PC-3 (cell line): ENCODE measurements around the gene ARHGAP15. TPM values are rescaled to one million over a fixed set of nuclear protein-coding genes. Genes with fewer than 3 reads are reported as not detected.

Experiments used
- ATAC-seq: fragments of 200-7000 bp; cut with Tn5 transposase; 2 replicates; pipeline ENCODE4 v1.9.1; 2020; ENCODE audit warnings: mild to moderate bottlenecking, moderate library complexity
- BruUV-seq: library from RNA; stranded (reverse); fragments of 400-500 nt; replicated peaks from 2 replicates; lab custom pipeline; 2021; lab: Mats Ljungman, UMichigan
- CTCF ChIA-PET: fragments of 300-600 bp; sonication (Branson Sonifier 250); formaldehyde crosslinking; loops from one replicate; lab custom pipeline; 2022; ENCODE audit warnings: antibody characterized with exemption; lab: Charles Lee
- POLR2A ChIA-PET: fragments of 300-600 bp; sonication (Branson Sonifier 250); formaldehyde crosslinking; loops from one replicate; lab custom pipeline; 2022; ENCODE audit warnings: antibody characterized with exemption; ENCODE audit not compliant: unreplicated experiment; lab: Charles Lee
- DNase-seq: peaks from one replicate; pipeline ENCODE4 v3.0.0-alpha.2; 2015
- H2AFZ ChIP-seq: fragments of 300-600 bp; sonication (generic); 2 replicates; pipeline ENCODE4 v1.6.0; 2016; ENCODE audit warnings: antibody characterized with exemption, low read length
- H3F3A ChIP-seq: fragments of 300-600 bp; sonication (generic); one replicate; pipeline ENCODE4 v1.6.0; 2017; ENCODE audit warnings: antibody characterized with exemption, low read length, control low read depth, mild to moderate bottlenecking; ENCODE audit not compliant: unreplicated experiment
- H3K27ac ChIP-seq: fragments of 300-600 bp; sonication (generic); 2 replicates; pipeline ENCODE4 v1.5.1; 2016; ENCODE audit warnings: mild to moderate bottlenecking, low read length
- H3K27me3 ChIP-seq: fragments of 300-600 bp; sonication (generic); 2 replicates; pipeline ENCODE4 v1.6.1; 2016; ENCODE audit warnings: low read length, mixed read lengths
- H3K36me3 ChIP-seq: fragments of 300-600 bp; sonication (generic); 2 replicates; pipeline ENCODE4 v1.6.1; 2016; ENCODE audit warnings: low read depth, mixed run types, low read length, mixed read lengths
- H3K4me1 ChIP-seq: fragments of 300-600 bp; sonication (generic); 2 replicates; pipeline ENCODE4 v1.5.1; 2016; ENCODE audit warnings: low read length; ENCODE audit not compliant: insufficient read depth
- H3K4me2 ChIP-seq: fragments of 300-600 bp; sonication (generic); 2 replicates; pipeline ENCODE4 v1.6.0; 2016; ENCODE audit warnings: low read length
- H3K4me3 ChIP-seq: fragments of 300-600 bp; sonication (generic); 2 replicates; pipeline ENCODE4 v1.5.1; 2016; ENCODE audit warnings: mild to moderate bottlenecking, low read length, mixed read lengths
- H3K79me2 ChIP-seq: fragments of 300-600 bp; sonication (generic); 2 replicates; pipeline ENCODE4 v1.6.1; 2017; ENCODE audit warnings: low read length, mixed read lengths
- H3K9ac ChIP-seq: fragments of 300-600 bp; sonication (generic); 2 replicates; pipeline ENCODE4 v1.6.0; 2016; ENCODE audit warnings: mild to moderate bottlenecking, low read length
- H3K9me2 ChIP-seq: fragments of 300-600 bp; sonication (generic); replicated peaks from 2 replicates; pipeline ENCODE4 v1.6.1; 2016; ENCODE audit warnings: mixed run types, low read length, mixed read lengths
- H3K9me3 ChIP-seq: fragments of 300-600 bp; sonication (generic); 2 replicates; pipeline ENCODE4 v1.6.1; 2016; ENCODE audit warnings: low read length, mixed read lengths
- H4K20me1 ChIP-seq: fragments of 300-600 bp; sonication (generic); 2 replicates; pipeline ENCODE4 v1.6.1; 2016; ENCODE audit warnings: low read length, mixed read lengths
- EZH2 ChIP-seq: fragments of 300-600 bp; sonication (generic); IDR thresholded peaks from one replicate; pipeline ENCODE4 v1.6.1; 2017; ENCODE audit warnings: antibody characterized with exemption, mild to moderate bottlenecking, low read length; ENCODE audit not compliant: unreplicated experiment
- EZH2phosphoT487 ChIP-seq: fragments of 300-600 bp; sonication (generic); IDR thresholded peaks from 2 replicates; pipeline ENCODE4 v1.6.1; 2018; ENCODE audit warnings: mild to moderate bottlenecking, antibody characterized with exemption, low read length, borderline replicate concordance
- intact Hi-C: fragments of 100-400 bp; cut with micrococcal nuclease; formaldehyde crosslinking; loops from 2 replicates; pipeline ENCODE4 v1.9.0; 2023
- total RNA-seq: library from RNA; depleted of rRNA; stranded (reverse); fragments of >200 nt; gene quantifications from 2 replicates; pipeline ENCODE4 v1.2.3, GENCODE V29; 2014
- TF ChIP-seq, protein P1 (sequence below): fragments of 300-600 bp; sonication (generic); conservative IDR thresholded peaks from 2 replicates; pipeline ENCODE4 v1.5.1; 2017; ENCODE audit warnings: antibody characterized with exemption, low read depth, mild to moderate bottlenecking, low read length

ARHGAP15 gene
- total RNA-seq, 1 experiment from 2014 or later = not detected

DNA sequence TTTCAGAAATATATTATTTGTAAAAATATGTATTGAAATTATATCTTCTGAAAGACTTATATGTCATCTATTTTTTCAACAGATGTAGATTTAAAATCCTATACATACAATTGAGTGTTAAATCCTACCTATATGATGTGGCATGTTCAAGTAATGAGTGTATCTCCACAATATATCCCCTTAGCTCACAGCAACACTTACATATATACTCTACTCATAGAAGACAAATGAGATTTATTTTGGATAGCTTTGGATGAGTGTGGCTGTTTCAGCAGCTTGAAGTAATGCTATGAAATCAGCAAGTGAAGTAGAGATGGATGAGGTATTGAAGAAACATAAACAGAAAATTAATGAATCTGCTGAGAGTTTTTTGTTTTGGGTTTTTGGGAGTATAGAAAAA, 263.1 kb downstream of the ARHGAP15 start:
- H3F3A ChIP-seq = peaks cover under 1% of the 10 kb centered on the region
- H3K27ac ChIP-seq = no peak overlapping the region
- no peak overlapping the region for H2AFZ ChIP-seq
- ATAC-seq = no peak
- peaks cover under 1% of the 10 kb centered on the region for H3K4me1 ChIP-seq
- intact Hi-C loops = no loop called here
- H3K9me2 ChIP-seq = no peaks in the 10 kb centered on the region
- no peaks in the 10 kb centered on the region for H3K36me3 ChIP-seq
- ChIA-PET CTCF (no interaction called here), POLR2A (no interaction called here)
- H4K20me1 ChIP-seq = no peaks in the 10 kb centered on the region
- no peaks in the 10 kb centered on the region for H3K9me3 ChIP-seq
- no peak for DNase-seq
- BruUV-seq = no TSS peak
- no peak for TF ChIP-seq EZH2
- no peak for TF ChIP-seq EZH2phosphoT487
- TF ChIP-seq, protein P1, sequence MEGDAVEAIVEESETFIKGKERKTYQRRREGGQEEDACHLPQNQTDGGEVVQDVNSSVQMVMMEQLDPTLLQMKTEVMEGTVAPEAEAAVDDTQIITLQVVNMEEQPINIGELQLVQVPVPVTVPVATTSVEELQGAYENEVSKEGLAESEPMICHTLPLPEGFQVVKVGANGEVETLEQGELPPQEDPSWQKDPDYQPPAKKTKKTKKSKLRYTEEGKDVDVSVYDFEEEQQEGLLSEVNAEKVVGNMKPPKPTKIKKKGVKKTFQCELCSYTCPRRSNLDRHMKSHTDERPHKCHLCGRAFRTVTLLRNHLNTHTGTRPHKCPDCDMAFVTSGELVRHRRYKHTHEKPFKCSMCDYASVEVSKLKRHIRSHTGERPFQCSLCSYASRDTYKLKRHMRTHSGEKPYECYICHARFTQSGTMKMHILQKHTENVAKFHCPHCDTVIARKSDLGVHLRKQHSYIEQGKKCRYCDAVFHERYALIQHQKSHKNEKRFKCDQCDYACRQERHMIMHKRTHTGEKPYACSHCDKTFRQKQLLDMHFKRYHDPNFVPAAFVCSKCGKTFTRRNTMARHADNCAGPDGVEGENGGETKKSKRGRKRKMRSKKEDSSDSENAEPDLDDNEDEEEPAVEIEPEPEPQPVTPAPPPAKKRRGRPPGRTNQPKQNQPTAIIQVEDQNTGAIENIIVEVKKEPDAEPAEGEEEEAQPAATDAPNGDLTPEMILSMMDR = no peak
- H3K27me3 ChIP-seq = no peaks in the 10 kb centered on the region
- no peaks in the 10 kb centered on the region for H3K79me2 ChIP-seq
- no peak overlapping the region for H3K9ac ChIP-seq
- no peak overlapping the region for H3K4me3 ChIP-seq
- no peak overlapping the region for H3K4me2 ChIP-seq

DNA sequence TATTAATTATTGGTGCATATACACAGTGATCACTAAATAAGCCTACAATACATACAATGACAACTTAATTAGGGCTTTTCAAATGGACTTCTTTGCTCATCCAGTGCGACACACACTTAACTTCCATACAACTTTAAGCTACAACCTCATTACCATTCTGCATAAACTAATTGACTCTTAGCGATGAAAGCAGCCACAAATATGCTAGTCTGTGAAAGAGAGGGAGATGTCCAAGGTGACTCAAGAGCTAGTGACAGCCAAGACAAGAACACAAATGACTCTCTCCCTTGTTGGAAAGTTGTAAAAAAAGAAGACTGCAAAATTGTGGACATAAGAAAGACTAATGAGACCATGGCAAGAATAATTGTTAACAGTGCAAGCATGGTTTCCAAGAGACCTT, 264.8 kb downstream of the ARHGAP15 start:
- Histone ChIP-seq H3K9me3 (no peaks in the 10 kb centered on the region), H3K4me1 (peaks cover 16% of the 10 kb centered on the region), H4K20me1 (no peaks in the 10 kb centered on the region), H3K79me2 (no peaks in the 10 kb centered on the region), H3K36me3 (no peaks in the 10 kb centered on the region), H3K27ac (no peak overlapping the region), H3K4me3 (no peak overlapping the region), H3K9ac (no peak overlapping the region), H3K27me3 (no peaks in the 10 kb centered on the region), H3F3A (peaks cover 4% of the 10 kb centered on the region), H3K4me2 (no peak overlapping the region), H3K9me2 (no peaks in the 10 kb centered on the region), H2AFZ (no peak overlapping the region)
- ChIA-PET CTCF (no interaction called here), POLR2A (no interaction called here)
- intact Hi-C loops = no loop called here
- ATAC-seq (no peak), DNase-seq (no peak)
- TF ChIP-seq, protein P1 = no peak
- TF ChIP-seq EZH2phosphoT487 (no peak), EZH2 (no peak)
- no TSS peak for BruUV-seq

DNA sequence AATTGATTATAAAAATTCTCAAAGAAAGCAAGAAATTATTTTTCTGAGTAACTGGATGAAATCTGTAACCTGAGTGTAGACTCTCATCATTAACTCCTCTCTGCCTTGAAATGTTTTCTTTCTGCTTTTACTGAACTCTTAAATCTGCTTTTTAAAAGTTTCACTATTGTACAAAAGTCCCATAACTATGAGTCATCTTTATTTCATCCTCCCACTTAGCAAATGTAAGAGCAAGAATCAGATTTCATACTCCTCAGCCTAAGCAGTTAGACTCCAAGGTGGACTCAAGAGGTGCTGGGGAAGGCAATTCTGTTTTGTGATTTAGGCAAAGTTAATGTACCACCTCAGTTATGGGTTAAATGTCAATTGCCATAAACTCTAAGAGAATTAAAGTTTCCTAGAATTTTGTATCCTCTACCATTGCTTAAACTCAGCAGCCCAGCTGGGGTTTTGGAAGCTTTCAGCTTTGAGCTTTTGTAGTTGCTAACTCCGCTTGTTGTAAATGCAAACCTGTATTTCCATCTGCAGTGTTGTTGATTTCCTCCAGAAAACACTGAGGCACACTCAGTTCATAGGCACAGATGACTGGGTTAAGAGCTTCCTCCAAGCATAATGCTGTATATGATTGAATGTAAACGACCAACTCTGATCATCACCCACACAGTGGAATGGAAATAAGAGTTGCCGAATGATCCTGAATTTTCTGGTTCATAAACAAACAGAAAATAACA, 268.8 kb downstream of the ARHGAP15 start:
- Histone ChIP-seq H3K4me1 (peaks cover 25% of the 10 kb centered on the region), H3K27ac (no peak overlapping the region), H3K9me3 (no peaks in the 10 kb centered on the region), H3K4me3 (peak overlapping the region; percentile 10), H4K20me1 (no peaks in the 10 kb centered on the region), H3K9ac (no peak overlapping the region), H3K4me2 (peak overlapping the region; percentile 42), H3F3A (peaks cover 4% of the 10 kb centered on the region), H2AFZ (peak overlapping the region; percentile 42; the same call in 1 of the 2 replicates), H3K36me3 (no peaks in the 10 kb centered on the region), H3K9me2 (no peaks in the 10 kb centered on the region), H3K27me3 (no peaks in the 10 kb centered on the region), H3K79me2 (no peaks in the 10 kb centered on the region)
- ATAC-seq = peak; percentile 95
- intact Hi-C loops = no loop called here
- POLR2A ChIA-PET = no interaction called here
- BruUV-seq = no TSS peak
- CTCF ChIA-PET = no interaction called here
- TF ChIP-seq EZH2phosphoT487 (no peak), EZH2 (no peak)
- TF ChIP-seq, protein P1 = no peak
- peak; percentile 62 for DNase-seq
